GM19239 (cell line): ENCODE data around the gene DGKZ.

ENCODE experiments used
- DNase-seq: peaks from one replicate; pipeline ENCODE4 v3.0.0; 2011; ENCODE audit warnings: low spot score; ENCODE audit not compliant: insufficient read length
- FAIRE-seq: peaks from 2 replicates; lab custom pipeline; 2011; peaks lifted over from hg19 to GRCh38; lab: Jason Lieb, UNC

Gene DGKZ

GRCh38 chr11:46326813-46327416, 20.3 kb upstream of the DGKZ start:
- no peak for DNase-seq
- no peak for FAIRE-seq

- DNase-seq (no peak), FAIRE-seq (no peak)
These were observed 19.4 kb upstream of the DGKZ start for GRCh38 chr11:46327829-46328228.

GRCh38 chr11:46330154-46330553, 17.1 kb upstream of the DGKZ start:
- no peak for DNase-seq
- FAIRE-seq = no peak

- DNase-seq = no peak
- no peak for FAIRE-seq
These were observed 16.5 kb upstream of the DGKZ start for GRCh38 chr11:46330563-46331281.

- no peak for FAIRE-seq
- no peak for DNase-seq
These were observed 15.8 kb upstream of the DGKZ start for GRCh38 chr11:46331282-46331984.

- DNase-seq (no peak), FAIRE-seq (no peak)
These were observed 15.1 kb upstream of the DGKZ start for GRCh38 chr11:46332093-46332567.

- FAIRE-seq (no peak), DNase-seq (no peak)
These were observed 14.5 kb upstream of the DGKZ start for GRCh38 chr11:46332568-46333393.

GRCh38 chr11:46333394-46333947, 13.8 kb upstream of the DGKZ start:
- FAIRE-seq (no peak), DNase-seq (no peak)

- DNase-seq = no peak
- FAIRE-seq = no peak
These were observed 13.1 kb upstream of the DGKZ start for GRCh38 chr11:46334211-46334610.

- DNase-seq (no peak), FAIRE-seq (no peak)
These were observed 12.0 kb upstream of the DGKZ start for GRCh38 chr11:46335271-46335670.

GRCh38 chr11:46335890-46336562, 11.2 kb upstream of the DGKZ start:
- DNase-seq (no peak), FAIRE-seq (no peak)

GRCh38 chr11:46336563-46337180, 10.6 kb upstream of the DGKZ start:
- DNase-seq (no peak), FAIRE-seq (no peak)

GRCh38 chr11:46337626-46338345, 9.5 kb upstream of the DGKZ start:
- DNase-seq = no peak
- FAIRE-seq = no peak

GRCh38 chr11:46338636-46338987, 8.7 kb upstream of the DGKZ start:
- DNase-seq (no peak), FAIRE-seq (no peak)

- no peak for FAIRE-seq
- no peak for DNase-seq
These were observed 8.1 kb upstream of the DGKZ start for GRCh38 chr11:46338988-46339666.

GRCh38 chr11:46339816-46340215, 7.4 kb upstream of the DGKZ start:
- DNase-seq (no peak), FAIRE-seq (no peak)

GRCh38 chr11:46341454-46341853, 5.8 kb upstream of the DGKZ start:
- FAIRE-seq = no peak

GRCh38 chr11:46342239-46342638, 5.0 kb upstream of the DGKZ start:
- DNase-seq (no peak), FAIRE-seq (no peak)

More at GRCh38 chr11:46341454-46341853, 5.8 kb upstream of the DGKZ start:
- DNase-seq = no peak
